Vagina (tissue), 2 donors: ENCODE results near the gene TFDP3.

Source experiments
- POLR2A ChIP-seq, 2 donors: fragments of 450-650 bp; IDR thresholded peaks; one replicate each; pipeline ENCODE4 v1.6.1; 2017; ENCODE audit warnings: antibody characterized with exemption in 2 of 2, mild to moderate bottlenecking in 2 of 2, moderate library complexity in 2 of 2
- TF ChIP-seq, protein P1 (sequence below), 3 experiments: fragments of 450-650 bp in 2 of 3; fragments of 200-600 bp in 1 of 3; sonication (generic) in 1 of 3; IDR thresholded peaks; one replicate each; pipeline ENCODE4 v1.5.1; 2017 to 2019; ENCODE audit warnings: antibody characterized with exemption in 3 of 3, mild to moderate bottlenecking in 2 of 3, moderate library complexity in 2 of 3

DNA sequence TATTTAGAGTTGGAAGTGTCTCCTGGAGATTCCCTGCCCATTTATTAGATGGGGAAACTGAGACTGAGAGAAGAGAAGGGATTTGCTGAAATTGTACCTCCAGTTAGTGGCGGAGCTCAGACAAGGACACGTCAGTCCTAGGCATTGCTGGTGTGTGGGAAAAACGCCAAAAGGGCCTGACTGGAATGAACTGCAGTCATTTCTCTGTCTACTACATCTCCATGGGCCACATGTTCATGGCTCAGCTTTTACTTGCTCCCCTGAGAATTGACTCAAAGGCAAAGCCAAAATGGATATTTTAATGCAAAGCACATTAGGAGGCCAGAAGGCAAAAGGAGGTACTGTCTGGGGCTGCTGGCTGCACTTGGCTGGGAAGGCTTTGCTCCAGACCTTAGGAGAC lies 3.9 kb downstream of the TFDP3 start:
- TF ChIP-seq, protein P1, sequence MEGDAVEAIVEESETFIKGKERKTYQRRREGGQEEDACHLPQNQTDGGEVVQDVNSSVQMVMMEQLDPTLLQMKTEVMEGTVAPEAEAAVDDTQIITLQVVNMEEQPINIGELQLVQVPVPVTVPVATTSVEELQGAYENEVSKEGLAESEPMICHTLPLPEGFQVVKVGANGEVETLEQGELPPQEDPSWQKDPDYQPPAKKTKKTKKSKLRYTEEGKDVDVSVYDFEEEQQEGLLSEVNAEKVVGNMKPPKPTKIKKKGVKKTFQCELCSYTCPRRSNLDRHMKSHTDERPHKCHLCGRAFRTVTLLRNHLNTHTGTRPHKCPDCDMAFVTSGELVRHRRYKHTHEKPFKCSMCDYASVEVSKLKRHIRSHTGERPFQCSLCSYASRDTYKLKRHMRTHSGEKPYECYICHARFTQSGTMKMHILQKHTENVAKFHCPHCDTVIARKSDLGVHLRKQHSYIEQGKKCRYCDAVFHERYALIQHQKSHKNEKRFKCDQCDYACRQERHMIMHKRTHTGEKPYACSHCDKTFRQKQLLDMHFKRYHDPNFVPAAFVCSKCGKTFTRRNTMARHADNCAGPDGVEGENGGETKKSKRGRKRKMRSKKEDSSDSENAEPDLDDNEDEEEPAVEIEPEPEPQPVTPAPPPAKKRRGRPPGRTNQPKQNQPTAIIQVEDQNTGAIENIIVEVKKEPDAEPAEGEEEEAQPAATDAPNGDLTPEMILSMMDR (IDR thresholded peaks at IDR 0.05) = no peak
- no peak for TF ChIP-seq POLR2A (IDR thresholded peaks at IDR 0.05)
